Activated CD8-positive, alpha-beta T cell treated with anti-CD3 and anti-CD28 coated beads for 36 hours (primary cell): ENCODE measurements around the gene MRM1. TPM values are rescaled to one million over a fixed set of nuclear protein-coding genes. Genes with fewer than 3 reads are reported as not detected.

ENCODE experiments used
- ATAC-seq: fragments of 200-7000 bp; cut with Tn5 transposase; one replicate; pipeline ENCODE4 v1.10.0; 2021; ENCODE audit warnings: mild to moderate bottlenecking, moderate library complexity
- CTCF ChIA-PET: fragments of 350-600 bp; sonication (Branson Sonifier 250); formaldehyde crosslinking; loops from one replicate; lab custom pipeline; 2021; ENCODE audit warnings: antibody characterized with exemption; lab: Charles Lee
- POLR2A ChIA-PET: fragments of 350-600 bp; sonication (Branson Sonifier 250); formaldehyde crosslinking; loops from one replicate; lab custom pipeline; 2021; ENCODE audit warnings: antibody characterized with exemption; lab: Charles Lee
- DNase-seq: peaks from one replicate; pipeline ENCODE4 v3.0.0-alpha.2; 2020
- H3K27ac Mint-ChIP-seq: one replicate; pipeline ENCODE4 v1.8.0; 2021; ENCODE audit warnings: mild to moderate bottlenecking, mixed read lengths
- H3K27me3 Mint-ChIP-seq: one replicate; pipeline ENCODE4 v1.8.0; 2021; ENCODE audit warnings: mixed read lengths
- H3K36me3 Mint-ChIP-seq: one replicate; pipeline ENCODE4 v1.8.0; 2021; ENCODE audit warnings: low read depth, mixed read lengths
- H3K4me1 Mint-ChIP-seq: one replicate; pipeline ENCODE4 v1.8.0; 2021; ENCODE audit warnings: low read depth, mixed read lengths
- H3K4me3 Mint-ChIP-seq: one replicate; pipeline ENCODE4 v1.8.0; 2021; ENCODE audit warnings: mild to moderate bottlenecking, moderate library complexity, mixed read lengths
- H3K9me3 Mint-ChIP-seq: one replicate; pipeline ENCODE4 v1.8.0; 2021; ENCODE audit warnings: mixed read lengths
- CTCF ChIP-seq: fragments of 200-600 bp; IDR thresholded peaks from one replicate; pipeline ENCODE4 v1.8.0; 2022; ENCODE audit warnings: antibody characterized with exemption, mild to moderate bottlenecking
- intact Hi-C: fragments of 100-400 bp; cut with micrococcal nuclease; formaldehyde crosslinking; loops from one replicate; pipeline ENCODE4 v1.10.0; 2022
- total RNA-seq, 2 experiments: library from RNA; stranded (reverse); gene quantifications; one replicate each; pipeline ENCODE4 v1.2.3, GENCODE V29; 2021

The MRM1 gene
- total RNA-seq, 2 experiments from 2014 or later: 24.5 to 27.4 TPM

DNA sequence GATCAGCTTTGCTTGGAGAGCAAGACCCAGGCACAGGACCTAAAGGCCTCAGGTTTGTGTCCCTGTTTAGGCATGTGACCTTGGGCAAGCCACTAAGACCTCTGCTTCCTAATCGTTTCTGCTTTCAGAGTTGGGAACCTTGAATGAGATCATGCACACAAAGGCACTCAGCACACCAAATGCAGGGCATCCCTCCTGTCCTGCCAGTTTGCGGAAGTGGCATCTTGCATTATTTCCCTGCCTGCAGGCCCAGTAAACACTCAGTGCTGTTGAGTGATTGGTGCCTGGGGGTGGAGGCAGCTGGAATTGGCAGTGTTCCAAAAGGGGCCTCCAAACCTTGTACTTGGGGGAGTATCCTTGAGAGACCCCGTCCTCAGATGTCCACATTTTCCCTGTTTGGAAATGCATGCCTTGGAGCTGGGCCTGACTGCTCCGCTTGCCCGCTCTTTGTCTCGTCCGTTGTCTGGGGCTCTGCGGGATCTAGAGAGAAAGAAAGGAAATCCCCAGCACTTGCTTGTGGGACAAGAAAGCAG lies 28.7 kb downstream of the MRM1 start:
- no peak overlapping the region for H3K27ac Mint-ChIP-seq
- H3K9me3 Mint-ChIP-seq: no peaks in the 10 kb centered on the region
- H3K36me3 Mint-ChIP-seq: no peaks in the 10 kb centered on the region
- ChIA-PET CTCF (interaction anchor here (0.9 to 4.3 kb wide), 10 partner anchors 24 to 416 kb away, joined by 3 to 34 read pairs (median 5); no protein-coding TSS in a partner anchor), POLR2A (no interaction called here)
- peaks cover 5% of the 10 kb centered on the region for H3K27me3 Mint-ChIP-seq
- no peak for DNase-seq
- intact Hi-C loops: loop anchor here (5.0 to 10.0 kb wide), 3 partner anchors 77 to 417 kb away; no protein-coding TSS in a partner anchor
- no peak for TF ChIP-seq CTCF
- no peaks in the 10 kb centered on the region for H3K4me1 Mint-ChIP-seq
- no peak overlapping the region for H3K4me3 Mint-ChIP-seq
- ATAC-seq: no peak

DNA sequence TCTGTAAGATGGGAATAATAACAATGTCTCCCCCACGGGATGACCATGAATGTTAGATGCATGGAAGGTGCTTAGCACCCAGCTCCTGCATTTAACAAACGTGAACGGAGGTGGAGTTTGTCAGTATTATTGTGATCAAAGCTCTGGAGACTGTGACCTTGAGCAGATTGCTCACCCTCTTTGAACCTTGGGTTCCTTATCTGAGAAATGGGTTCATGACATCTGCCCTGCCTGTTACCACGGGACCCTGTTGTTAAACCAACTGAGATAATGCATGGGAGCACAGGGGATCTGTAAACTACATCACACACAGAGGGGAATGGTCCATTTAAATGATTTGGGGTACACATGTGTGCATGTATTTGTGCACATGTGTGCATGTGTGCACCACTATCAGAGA lies 29.6 kb downstream of the MRM1 start:
- no peak for DNase-seq
- ChIA-PET POLR2A (no interaction called here), CTCF (interaction anchor here (1.1 to 4.3 kb wide), 2 partner anchors 124 to 415 kb away, joined by 5 to 34 read pairs; no protein-coding TSS in a partner anchor)
- Mint-ChIP-seq H3K4me3 (no peak overlapping the region), H3K4me1 (no peaks in the 10 kb centered on the region), H3K27ac (no peak overlapping the region), H3K27me3 (peaks cover 8% of the 10 kb centered on the region), H3K36me3 (no peaks in the 10 kb centered on the region), H3K9me3 (no peaks in the 10 kb centered on the region)
- no peak for TF ChIP-seq CTCF
- intact Hi-C loops: loop anchor here (10.0 kb wide), 1 partner anchor 124 kb away; no protein-coding TSS in a partner anchor
- no peak for ATAC-seq

- POLR2A ChIA-PET: no interaction called here
- peaks cover 8% of the 10 kb centered on the region for H3K27me3 Mint-ChIP-seq
These were observed 31.8 kb downstream of the MRM1 start for GRCh38 chr17:36632916-36633771.

GRCh38 chr17:36640346-36640745 lies 39.0 kb downstream of the MRM1 start:
- no peak overlapping the region for H3K27ac Mint-ChIP-seq
- peaks cover 54% of the 10 kb centered on the region for H3K27me3 Mint-ChIP-seq
- no peak overlapping the region for H3K4me3 Mint-ChIP-seq
- H3K9me3 Mint-ChIP-seq: no peaks in the 10 kb centered on the region
- DNase-seq (no peak), ATAC-seq (no peak)
- H3K36me3 Mint-ChIP-seq: no peaks in the 10 kb centered on the region
- peaks cover 10% of the 10 kb centered on the region for H3K4me1 Mint-ChIP-seq
- POLR2A ChIA-PET: no interaction called here
- intact Hi-C loops: no loop called here
- CTCF ChIA-PET: no interaction called here
- TF ChIP-seq CTCF: no peak

More at GRCh38 chr17:36632916-36633771, 31.8 kb downstream of the MRM1 start:
- TF ChIP-seq CTCF: no peak
- DNase-seq (no peak), ATAC-seq (no peak)
- Mint-ChIP-seq H3K4me3 (no peak overlapping the region), H3K36me3 (no peaks in the 10 kb centered on the region), H3K27ac (no peak overlapping the region), H3K4me1 (no peaks in the 10 kb centered on the region), H3K9me3 (no peaks in the 10 kb centered on the region)
- CTCF ChIA-PET: interaction anchor here (1.0 to 1.4 kb wide), 2 partner anchors 7 to 30 kb away, joined by 4 to 6 read pairs; no protein-coding TSS in a partner anchor
- intact Hi-C loops: loop anchor here (10.0 kb wide), 1 partner anchor 122 kb away; no protein-coding TSS in a partner anchor

DNA sequence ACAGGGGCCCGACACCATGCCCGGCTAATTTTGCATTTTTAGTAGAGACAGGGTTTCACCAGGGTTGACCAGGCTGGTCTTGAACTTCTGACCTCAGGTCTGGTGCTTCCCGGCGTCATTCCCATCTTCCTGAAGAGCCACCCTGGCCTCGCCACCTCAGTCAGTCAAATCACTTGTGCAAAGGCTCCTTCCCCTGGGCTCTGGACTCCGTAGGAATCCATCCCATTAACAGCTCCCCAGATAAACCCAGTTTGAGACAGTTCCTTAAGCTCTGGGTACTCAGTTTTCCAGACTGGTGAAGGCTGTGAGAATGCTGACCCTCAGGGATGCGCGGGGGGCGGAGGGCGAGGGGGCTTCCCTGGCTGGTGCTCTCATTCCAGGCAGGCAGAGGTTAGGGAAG lies 39.5 kb downstream of the MRM1 start:
- TF ChIP-seq CTCF: no peak
- ChIA-PET POLR2A (no interaction called here), CTCF (no interaction called here)
- intact Hi-C loops: no loop called here
- peaks cover 10% of the 10 kb centered on the region for H3K4me1 Mint-ChIP-seq
- H3K9me3 Mint-ChIP-seq: no peaks in the 10 kb centered on the region
- no peak for ATAC-seq
- no peaks in the 10 kb centered on the region for H3K36me3 Mint-ChIP-seq
- no peak for DNase-seq
- peaks cover 53% of the 10 kb centered on the region for H3K27me3 Mint-ChIP-seq
- no peak overlapping the region for H3K4me3 Mint-ChIP-seq
- no peak overlapping the region for H3K27ac Mint-ChIP-seq
